AG09309 (cell line): Measurements from ENCODE around the gene CHTF8.
"Not testable (repeated sequence)": the region's sequence is repeated elsewhere in the genome, so short reads cannot be mapped to it uniquely, and the experiment has no call there.

Source experiments
- DNase-seq: peaks from one replicate; pipeline ENCODE4 v3.0.0-alpha.2; 2010; ENCODE audit warnings: low read depth
- H3K4me3 ChIP-seq: 2 replicates; pipeline ENCODE4 v1.5.1; 2011; ENCODE audit warnings: mild to moderate bottlenecking, low read depth, low read length, moderate library complexity; ENCODE audit not compliant: control insufficient read depth
- TF ChIP-seq, protein P1 (sequence below): IDR thresholded peaks from 2 replicates; pipeline ENCODE4 v1.5.1; 2011; ENCODE audit warnings: mild to moderate bottlenecking, low read depth, low read length, inconsistent platforms; ENCODE audit not compliant: insufficient read depth, control insufficient read depth; ENCODE audit errors: missing control alignments

CHTF8 gene

DNA sequence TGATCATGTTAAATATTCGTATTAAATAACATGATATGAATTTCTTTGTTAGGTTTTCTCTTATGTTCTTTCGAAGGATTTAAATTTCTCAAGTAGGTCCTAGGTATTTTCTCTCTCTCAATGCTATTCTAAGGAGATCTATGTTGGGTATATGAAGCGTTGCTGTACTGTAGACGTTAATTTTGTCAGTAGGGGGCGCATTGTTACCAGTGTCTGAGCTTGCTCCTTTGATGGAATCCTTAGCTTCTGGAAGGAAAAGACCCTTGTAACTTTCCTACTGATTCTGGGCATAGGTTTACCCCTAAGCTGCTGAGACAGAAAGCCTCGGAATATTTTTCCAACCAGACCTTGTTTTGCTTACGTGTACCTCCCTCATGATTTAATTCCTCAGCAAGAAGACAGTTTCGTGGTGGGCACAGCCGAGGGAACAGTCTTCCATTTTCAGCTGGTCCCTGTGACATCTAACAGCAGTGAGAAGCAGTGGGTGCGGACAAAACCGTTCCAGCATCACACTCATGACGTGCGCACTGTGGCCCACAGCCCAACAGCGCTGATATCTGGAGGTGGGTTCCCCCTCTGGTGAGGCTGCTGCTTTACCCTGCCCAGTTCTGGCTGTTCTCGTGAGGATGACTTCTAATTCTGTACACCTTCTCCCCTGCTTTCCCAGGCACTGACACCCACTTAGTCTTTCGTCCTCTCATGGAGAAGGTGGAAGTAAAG is 17.9 kb upstream of the CHTF8 start:
- DNase-seq, result no peak
- TF ChIP-seq, protein P1, sequence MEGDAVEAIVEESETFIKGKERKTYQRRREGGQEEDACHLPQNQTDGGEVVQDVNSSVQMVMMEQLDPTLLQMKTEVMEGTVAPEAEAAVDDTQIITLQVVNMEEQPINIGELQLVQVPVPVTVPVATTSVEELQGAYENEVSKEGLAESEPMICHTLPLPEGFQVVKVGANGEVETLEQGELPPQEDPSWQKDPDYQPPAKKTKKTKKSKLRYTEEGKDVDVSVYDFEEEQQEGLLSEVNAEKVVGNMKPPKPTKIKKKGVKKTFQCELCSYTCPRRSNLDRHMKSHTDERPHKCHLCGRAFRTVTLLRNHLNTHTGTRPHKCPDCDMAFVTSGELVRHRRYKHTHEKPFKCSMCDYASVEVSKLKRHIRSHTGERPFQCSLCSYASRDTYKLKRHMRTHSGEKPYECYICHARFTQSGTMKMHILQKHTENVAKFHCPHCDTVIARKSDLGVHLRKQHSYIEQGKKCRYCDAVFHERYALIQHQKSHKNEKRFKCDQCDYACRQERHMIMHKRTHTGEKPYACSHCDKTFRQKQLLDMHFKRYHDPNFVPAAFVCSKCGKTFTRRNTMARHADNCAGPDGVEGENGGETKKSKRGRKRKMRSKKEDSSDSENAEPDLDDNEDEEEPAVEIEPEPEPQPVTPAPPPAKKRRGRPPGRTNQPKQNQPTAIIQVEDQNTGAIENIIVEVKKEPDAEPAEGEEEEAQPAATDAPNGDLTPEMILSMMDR, result peak; percentile 75
- H3K4me3 ChIP-seq, result no peak overlapping the region

GRCh38 chr16:69149621-69150020 is 17.2 kb upstream of the CHTF8 start:
- H3K4me3 ChIP-seq, DNase-seq: not testable (repeated sequence)

- H3K4me3 ChIP-seq, result no peak overlapping the region
- DNase-seq, result no peak
- TF ChIP-seq, protein P1, result no peak
These were observed 13.3 kb upstream of the CHTF8 start for GRCh38 chr16:69145658-69146057.

DNA sequence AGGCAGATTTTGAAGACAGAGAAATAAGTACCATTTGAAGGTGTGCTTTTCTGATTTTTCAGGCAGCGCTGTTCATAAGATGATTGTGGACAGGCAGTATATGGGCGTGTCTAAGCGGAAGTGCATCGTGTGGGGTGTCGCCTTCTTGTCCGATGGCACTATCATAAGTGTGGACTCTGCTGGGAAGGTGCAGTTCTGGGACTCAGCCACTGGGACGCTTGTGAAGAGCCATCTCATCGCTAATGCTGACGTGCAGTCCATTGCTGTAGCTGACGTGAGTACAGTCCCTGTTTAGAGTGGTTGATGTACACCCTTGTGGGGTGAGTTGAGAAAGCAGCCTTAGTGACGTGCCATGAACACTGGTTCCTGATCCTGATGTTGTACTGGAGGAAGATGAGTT is 10.7 kb upstream of the CHTF8 start:
- H3K4me3 ChIP-seq, result no peak overlapping the region
- no peak for DNase-seq
- TF ChIP-seq, protein P1, result peak; percentile 12

- H3K4me3 ChIP-seq, result no peak overlapping the region
- no peak for DNase-seq
- TF ChIP-seq, protein P1, result no peak
These were observed 9.5 kb upstream of the CHTF8 start for GRCh38 chr16:69141936-69142335.

DNA sequence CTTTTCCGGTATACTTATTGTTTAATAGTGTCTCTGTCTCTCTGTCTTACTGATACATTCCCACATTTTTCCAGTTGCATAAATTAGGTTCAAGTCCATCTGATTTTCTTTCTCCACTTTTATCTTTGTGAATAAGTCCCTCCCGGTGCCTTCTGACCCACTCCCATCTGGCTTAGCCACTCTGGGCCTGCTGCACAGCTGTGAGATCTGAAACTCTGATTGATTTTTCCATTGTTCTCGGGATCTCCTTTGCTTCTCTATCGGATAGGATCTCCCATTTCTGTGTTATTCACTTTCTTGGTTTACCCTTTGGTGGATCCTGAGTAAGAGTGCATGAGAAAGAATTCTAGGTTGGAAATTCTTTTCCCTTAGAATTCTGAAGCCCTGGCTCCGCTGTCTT is 8.6 kb upstream of the CHTF8 start:
- DNase-seq, result no peak

DNA sequence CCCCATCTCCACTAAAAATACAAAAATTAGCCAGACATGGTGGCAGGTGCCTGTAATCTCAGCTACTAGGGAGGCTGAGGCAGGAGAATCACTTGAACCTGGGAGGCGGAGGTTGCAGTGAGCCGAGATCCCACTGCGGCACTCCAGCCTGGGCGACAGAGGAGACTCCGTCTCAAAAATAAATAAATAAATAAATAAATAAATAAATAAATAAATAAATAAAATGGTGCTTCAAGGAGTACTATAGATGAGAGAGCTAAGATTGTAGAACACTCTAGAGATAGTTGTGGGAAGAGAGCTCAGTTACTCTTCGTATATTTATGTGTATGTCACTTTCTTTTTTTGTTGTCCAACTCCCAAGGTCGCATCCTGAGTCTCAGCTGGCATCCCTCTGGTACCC is 7.1 kb upstream of the CHTF8 start:
- not testable (repeated sequence) for DNase-seq, H3K4me3 ChIP-seq

More for the DNA sequence above, 8.6 kb upstream of the CHTF8 start:
- TF ChIP-seq, protein P1, result no peak
- no peak overlapping the region for H3K4me3 ChIP-seq

GRCh38 chr16:69138608-69139007 is 6.2 kb upstream of the CHTF8 start:
- TF ChIP-seq, protein P1, result no peak
- no peak for DNase-seq
- no peak overlapping the region for H3K4me3 ChIP-seq
